MM.1S (cell line): ENCODE data around the gene SEC24D.

Experiments used
- DNase-seq: peaks from one replicate; pipeline ENCODE4 v3.0.0-alpha.2; 2015
- H2AFZ ChIP-seq: fragments of 300-600 bp; sonication (generic); 2 replicates; pipeline ENCODE4 v1.6.0; 2016; ENCODE audit warnings: antibody characterized with exemption, low read length
- H3F3A ChIP-seq: fragments of 300-600 bp; sonication (generic); 2 replicates; pipeline ENCODE4 v1.6.1; 2016; ENCODE audit warnings: mild to moderate bottlenecking, antibody characterized with exemption, low read length, moderate library complexity, mixed read lengths; ENCODE audit not compliant: insufficient read depth
- H3K27ac ChIP-seq: fragments of 300-600 bp; sonication (generic); 2 replicates; pipeline ENCODE4 v1.5.1; 2016; ENCODE audit warnings: mild to moderate bottlenecking, low read length
- H3K27me3 ChIP-seq: fragments of 300-600 bp; sonication (generic); replicated peaks from 2 replicates; pipeline ENCODE4 v1.6.0; 2016; ENCODE audit warnings: low read length; ENCODE audit not compliant: insufficient read depth
- H3K36me3 ChIP-seq: fragments of 300-600 bp; sonication (generic); replicated peaks from 2 replicates; pipeline ENCODE4 v1.6.1; 2016; ENCODE audit warnings: mild to moderate bottlenecking, low read length, mixed read lengths; ENCODE audit not compliant: insufficient read depth
- H3K4me1 ChIP-seq: fragments of 300-600 bp; sonication (generic); 2 replicates; pipeline ENCODE4 v1.6.1; 2016; ENCODE audit warnings: low read length, mixed read lengths
- H3K4me2 ChIP-seq: fragments of 300-600 bp; sonication (generic); 2 replicates; pipeline ENCODE4 v1.6.0; 2016; ENCODE audit warnings: low read depth, low read length
- H3K4me3 ChIP-seq: fragments of 300-600 bp; sonication (generic); 2 replicates; pipeline ENCODE4 v1.5.1; 2016; ENCODE audit warnings: low read length, mixed read lengths
- H3K79me2 ChIP-seq: fragments of 300-600 bp; sonication (generic); 2 replicates; pipeline ENCODE4 v1.6.1; 2016; ENCODE audit warnings: mixed run types, low read length, mixed read lengths
- H3K9ac ChIP-seq: fragments of 300-600 bp; sonication (generic); 2 replicates; pipeline ENCODE4 v1.6.1; 2016; ENCODE audit warnings: low read length, mixed read lengths
- H3K9me2 ChIP-seq: fragments of 300-600 bp; sonication (generic); replicated peaks from 2 replicates; pipeline ENCODE4 v1.6.1; 2016; ENCODE audit warnings: mild to moderate bottlenecking, low read length, mixed read lengths; ENCODE audit not compliant: insufficient read depth
- H3K9me3 ChIP-seq: fragments of 300-600 bp; sonication (generic); replicated peaks from 2 replicates; pipeline ENCODE4 v1.6.1; 2016; ENCODE audit warnings: mild to moderate bottlenecking, low read length, mixed read lengths; ENCODE audit not compliant: insufficient read depth
- H4K20me1 ChIP-seq: fragments of 300-600 bp; sonication (generic); 2 replicates; pipeline ENCODE4 v1.6.1; 2016; ENCODE audit warnings: mild to moderate bottlenecking, low read length, moderate library complexity, mixed read lengths; ENCODE audit not compliant: insufficient read depth
- CTCF ChIP-seq: fragments of 300-600 bp; sonication (generic); IDR thresholded peaks from 2 replicates; pipeline ENCODE4 v1.5.1; 2016; ENCODE audit warnings: antibody characterized with exemption, low read length, mixed read lengths
- EZH2 ChIP-seq: fragments of 300-600 bp; sonication (generic); optimal IDR thresholded peaks from 2 replicates; pipeline ENCODE3; 2017; ENCODE audit warnings: low read depth, mild to moderate bottlenecking, antibody characterized with exemption, low read length, mixed read lengths
- EZH2phosphoT487 ChIP-seq: fragments of 300-600 bp; sonication (generic); IDR thresholded peaks from 2 replicates; pipeline ENCODE4 v1.6.1; 2018; ENCODE audit warnings: antibody characterized with exemption, low read length

The SEC24D gene

GRCh38 chr4:118749347-118749988 lies 86.5 kb downstream of the SEC24D start:
- Histone ChIP-seq H3K9ac (no peak overlapping the region), H3K9me3 (no peaks in the 10 kb centered on the region), H2AFZ (no peak overlapping the region), H3K9me2 (no peaks in the 10 kb centered on the region), H3F3A (no peaks in the 10 kb centered on the region), H3K4me2 (no peak overlapping the region), H3K4me1 (no peaks in the 10 kb centered on the region), H3K36me3 (no peaks in the 10 kb centered on the region; the same call in 1 of the 2 replicates), H3K27me3 (no peaks in the 10 kb centered on the region), H3K27ac (no peak overlapping the region), H4K20me1 (peaks cover 3% of the 10 kb centered on the region; the same call in 1 of the 2 replicates), H3K79me2 (no peaks in the 10 kb centered on the region), H3K4me3 (no peak overlapping the region)
- no peak for DNase-seq
- TF ChIP-seq EZH2 (no peak), CTCF (no peak), EZH2phosphoT487 (no peak)

GRCh38 chr4:118746251-118746919 lies 89.5 kb downstream of the SEC24D start:
- DNase-seq = no peak
- Histone ChIP-seq H3K4me3 (no peak overlapping the region), H3K36me3 (no peaks in the 10 kb centered on the region), H3K4me2 (no peak overlapping the region), H2AFZ (no peak overlapping the region), H3F3A (0 out of 2 replicates have a peak, but pooled peaks cover 3% of the 10 kb centered on the region), H3K9me2 (no peaks in the 10 kb centered on the region), H3K9me3 (no peaks in the 10 kb centered on the region), H3K27ac (no peak overlapping the region), H3K79me2 (no peaks in the 10 kb centered on the region), H3K27me3 (no peaks in the 10 kb centered on the region), H4K20me1 (peaks cover 3% of the 10 kb centered on the region; the same call in 1 of the 2 replicates), H3K4me1 (no peaks in the 10 kb centered on the region), H3K9ac (no peak overlapping the region)
- no peak for TF ChIP-seq EZH2phosphoT487

GRCh38 chr4:118745357-118745756 lies 90.6 kb downstream of the SEC24D start:
- Histone ChIP-seq H3F3A (0 out of 2 replicates have a peak, but pooled peaks cover 3% of the 10 kb centered on the region), H3K9me3 (no peaks in the 10 kb centered on the region), H3K4me2 (no peak overlapping the region), H3K4me3 (no peak overlapping the region), H3K9me2 (no peaks in the 10 kb centered on the region), H3K9ac (no peak overlapping the region), H3K36me3 (peaks cover 4% of the 10 kb centered on the region; the same call in 1 of the 2 replicates), H3K79me2 (no peaks in the 10 kb centered on the region), H3K4me1 (no peaks in the 10 kb centered on the region), H3K27me3 (no peaks in the 10 kb centered on the region), H2AFZ (no peak overlapping the region), H4K20me1 (peaks cover 2% of the 10 kb centered on the region; the same call in 1 of the 2 replicates), H3K27ac (no peak overlapping the region)
- DNase-seq = no peak
- TF ChIP-seq EZH2 (no peak), EZH2phosphoT487 (no peak), CTCF (no peak)

GRCh38 chr4:118743867-118744266 lies 92.1 kb downstream of the SEC24D start:
- no peaks in the 10 kb centered on the region for H4K20me1 ChIP-seq
- H3K4me3 ChIP-seq = no peak overlapping the region
- H3K36me3 ChIP-seq = peaks cover 7% of the 10 kb centered on the region
- H3K9me2 ChIP-seq = no peaks in the 10 kb centered on the region
- H3K9me3 ChIP-seq = no peaks in the 10 kb centered on the region
- no peaks in the 10 kb centered on the region for H3K4me1 ChIP-seq
- no peaks in the 10 kb centered on the region for H3K79me2 ChIP-seq
- H3K9ac ChIP-seq = no peak overlapping the region
- TF ChIP-seq EZH2phosphoT487 = no peak
- TF ChIP-seq EZH2 = no peak
- no peak for TF ChIP-seq CTCF
- no peak overlapping the region for H2AFZ ChIP-seq
- no peak overlapping the region for H3K27ac ChIP-seq
- H3F3A ChIP-seq = 0 out of 2 replicates have a peak, but pooled peaks cover 3% of the 10 kb centered on the region
- DNase-seq = no peak
- H3K4me2 ChIP-seq = no peak overlapping the region
- H3K27me3 ChIP-seq = no peaks in the 10 kb centered on the region
